Neural progenitor cell (in vitro differentiated cells): ENCODE measurements around the gene UBE2Z.

Experiments
- CTCF ChIP-seq: fragments of 200-600 bp; sonication (generic); IDR thresholded peaks from 2 replicates; pipeline ENCODE4 v1.5.1; 2017; ENCODE audit warnings: antibody characterized with exemption, mild to moderate bottlenecking
- EZH2 ChIP-seq: fragments of 200-600 bp; sonication (generic); IDR thresholded peaks from 2 replicates; pipeline ENCODE4 v1.6.1; 2017; ENCODE audit warnings: antibody characterized with exemption, mild to moderate bottlenecking, moderate library complexity

DNA sequence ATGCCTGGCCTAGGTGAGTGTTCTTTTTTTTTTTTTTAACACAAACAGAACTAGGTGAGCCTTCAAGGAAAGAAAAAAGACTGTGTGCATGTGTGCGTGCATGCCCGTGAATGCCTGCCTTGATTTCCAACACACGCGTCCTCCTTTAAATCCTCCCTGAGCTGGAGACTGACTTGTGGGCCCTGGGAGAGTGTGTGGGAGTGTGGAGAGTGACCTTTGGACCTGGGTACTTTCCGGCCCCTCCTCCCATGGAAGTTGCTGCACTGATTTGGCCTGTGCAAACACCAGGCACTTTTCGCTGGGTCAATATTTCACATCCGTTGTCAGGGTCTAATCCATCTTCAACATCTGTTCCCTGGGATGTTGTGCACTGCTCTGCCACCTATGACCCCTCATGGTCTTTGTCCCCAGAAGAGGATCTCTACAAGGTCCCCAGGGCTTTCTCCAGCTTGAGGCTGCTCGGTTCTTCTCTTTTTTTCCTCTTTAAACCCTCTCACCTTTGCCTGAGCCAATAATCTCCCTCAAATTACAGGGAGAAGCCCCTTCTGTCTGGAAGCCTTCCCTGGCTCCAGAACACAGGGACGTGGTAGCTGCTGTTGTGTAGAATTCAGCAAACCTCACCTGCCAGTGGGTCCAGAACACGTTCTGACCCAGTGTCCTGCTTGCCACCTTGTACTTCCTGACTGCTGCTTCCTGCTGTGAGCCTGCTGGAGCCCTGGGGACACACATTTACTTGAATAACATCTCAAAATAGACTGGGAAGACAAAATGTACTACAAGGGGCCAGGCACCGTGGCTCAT is 36.5 kb upstream of the UBE2Z start:
- no peak for TF ChIP-seq CTCF
- TF ChIP-seq EZH2: no peak
